HEK293 (cell line): ENCODE data around the gene LIMCH1.

Experiments used
- GLIS1 ChIP-seq: fragments of 450-650 bp; formaldehyde crosslinking; IDR thresholded peaks from 2 replicates; pipeline ENCODE4 v1.5.1; 2016; ENCODE audit warnings: missing biosample characterization, missing genetic modification characterization
- SP7 ChIP-seq: fragments of 450-650 bp; formaldehyde crosslinking; IDR thresholded peaks from 2 replicates; pipeline ENCODE4 v1.5.1; 2016; ENCODE audit warnings: missing biosample characterization, missing genetic modification characterization
- ZIC2 ChIP-seq: fragments of 450-650 bp; formaldehyde crosslinking; IDR thresholded peaks from 2 replicates; pipeline ENCODE4 v1.5.1; 2016; ENCODE audit warnings: missing biosample characterization, missing genetic modification characterization
- ZNF354C ChIP-seq: fragments of 450-650 bp; formaldehyde crosslinking; IDR thresholded peaks from 2 replicates; pipeline ENCODE4 v1.5.1; 2016; ENCODE audit warnings: missing biosample characterization, missing genetic modification characterization, low read depth, borderline replicate concordance
- ZNF544 ChIP-seq: fragments of 450-650 bp; formaldehyde crosslinking; IDR thresholded peaks from 2 replicates; pipeline ENCODE4 v1.5.0; 2017; ENCODE audit warnings: missing biosample characterization, missing genetic modification characterization
- ZNF664 ChIP-seq: fragments of 450-650 bp; formaldehyde crosslinking; IDR thresholded peaks from 2 replicates; pipeline ENCODE4 v1.5.1; 2016; ENCODE audit warnings: missing biosample characterization, missing genetic modification characterization
- TF ChIP-seq, protein P1 (sequence below): fragments of 450-650 bp; formaldehyde crosslinking; IDR thresholded peaks from 2 replicates; pipeline ENCODE4 v1.5.1; 2016; ENCODE audit warnings: missing biosample characterization, missing genetic modification characterization
- TF ChIP-seq, protein P2 (sequence below): fragments of 450-650 bp; formaldehyde crosslinking; conservative IDR thresholded peaks from 2 replicates; pipeline ENCODE4 v1.5.1; 2016; ENCODE audit warnings: low read depth, missing biosample characterization, missing genetic modification characterization

DNA sequence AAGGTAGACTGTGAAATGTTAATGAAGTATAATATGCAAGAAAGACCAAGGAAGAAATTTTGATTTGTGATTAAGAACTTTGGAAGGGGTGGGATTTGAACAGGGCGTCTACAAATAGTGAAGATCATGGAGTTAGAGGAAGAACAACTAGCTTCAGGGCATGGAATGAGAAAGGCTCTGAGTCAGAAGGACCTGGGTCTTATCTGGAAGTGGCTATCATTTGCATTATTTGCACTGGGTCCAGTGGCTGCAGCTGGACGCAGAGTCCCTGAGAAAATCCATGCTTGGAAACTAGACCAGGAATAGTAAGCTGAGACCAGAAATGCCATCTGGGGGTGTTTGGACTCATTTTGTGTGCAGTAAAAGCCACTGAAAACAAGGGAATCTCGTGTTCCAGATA is 4.3 kb upstream of the LIMCH1 start:
- no peak for TF ChIP-seq ZNF354C (tag by site-specific recombination)
- TF ChIP-seq, protein P1, sequence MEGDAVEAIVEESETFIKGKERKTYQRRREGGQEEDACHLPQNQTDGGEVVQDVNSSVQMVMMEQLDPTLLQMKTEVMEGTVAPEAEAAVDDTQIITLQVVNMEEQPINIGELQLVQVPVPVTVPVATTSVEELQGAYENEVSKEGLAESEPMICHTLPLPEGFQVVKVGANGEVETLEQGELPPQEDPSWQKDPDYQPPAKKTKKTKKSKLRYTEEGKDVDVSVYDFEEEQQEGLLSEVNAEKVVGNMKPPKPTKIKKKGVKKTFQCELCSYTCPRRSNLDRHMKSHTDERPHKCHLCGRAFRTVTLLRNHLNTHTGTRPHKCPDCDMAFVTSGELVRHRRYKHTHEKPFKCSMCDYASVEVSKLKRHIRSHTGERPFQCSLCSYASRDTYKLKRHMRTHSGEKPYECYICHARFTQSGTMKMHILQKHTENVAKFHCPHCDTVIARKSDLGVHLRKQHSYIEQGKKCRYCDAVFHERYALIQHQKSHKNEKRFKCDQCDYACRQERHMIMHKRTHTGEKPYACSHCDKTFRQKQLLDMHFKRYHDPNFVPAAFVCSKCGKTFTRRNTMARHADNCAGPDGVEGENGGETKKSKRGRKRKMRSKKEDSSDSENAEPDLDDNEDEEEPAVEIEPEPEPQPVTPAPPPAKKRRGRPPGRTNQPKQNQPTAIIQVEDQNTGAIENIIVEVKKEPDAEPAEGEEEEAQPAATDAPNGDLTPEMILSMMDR (tag by site-specific recombination), result no peak
- TF ChIP-seq ZNF544 (tag by site-specific recombination), result no peak
- TF ChIP-seq ZNF664 (tag by site-specific recombination), result no peak
- no peak for TF ChIP-seq ZIC2 (tag by site-specific recombination)
- TF ChIP-seq, protein P2, sequence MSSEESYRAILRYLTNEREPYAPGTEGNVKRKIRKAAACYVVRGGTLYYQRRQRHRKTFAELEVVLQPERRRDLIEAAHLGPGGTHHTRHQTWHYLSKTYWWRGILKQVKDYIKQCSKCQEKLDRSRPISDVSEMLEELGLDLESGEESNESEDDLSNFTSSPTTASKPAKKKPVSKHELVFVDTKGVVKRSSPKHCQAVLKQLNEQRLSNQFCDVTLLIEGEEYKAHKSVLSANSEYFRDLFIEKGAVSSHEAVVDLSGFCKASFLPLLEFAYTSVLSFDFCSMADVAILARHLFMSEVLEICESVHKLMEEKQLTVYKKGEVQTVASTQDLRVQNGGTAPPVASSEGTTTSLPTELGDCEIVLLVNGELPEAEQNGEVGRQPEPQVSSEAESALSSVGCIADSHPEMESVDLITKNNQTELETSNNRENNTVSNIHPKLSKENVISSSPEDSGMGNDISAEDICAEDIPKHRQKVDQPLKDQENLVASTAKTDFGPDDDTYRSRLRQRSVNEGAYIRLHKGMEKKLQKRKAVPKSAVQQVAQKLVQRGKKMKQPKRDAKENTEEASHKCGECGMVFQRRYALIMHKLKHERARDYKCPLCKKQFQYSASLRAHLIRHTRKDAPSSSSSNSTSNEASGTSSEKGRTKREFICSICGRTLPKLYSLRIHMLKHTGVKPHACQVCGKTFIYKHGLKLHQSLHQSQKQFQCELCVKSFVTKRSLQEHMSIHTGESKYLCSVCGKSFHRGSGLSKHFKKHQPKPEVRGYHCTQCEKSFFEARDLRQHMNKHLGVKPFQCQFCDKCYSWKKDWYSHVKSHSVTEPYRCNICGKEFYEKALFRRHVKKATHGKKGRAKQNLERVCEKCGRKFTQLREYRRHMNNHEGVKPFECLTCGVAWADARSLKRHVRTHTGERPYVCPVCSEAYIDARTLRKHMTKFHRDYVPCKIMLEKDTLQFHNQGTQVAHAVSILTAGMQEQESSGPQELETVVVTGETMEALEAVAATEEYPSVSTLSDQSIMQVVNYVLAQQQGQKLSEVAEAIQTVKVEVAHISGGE (tag by site-specific recombination), result no peak
- no peak for TF ChIP-seq SP7 (tag by site-specific recombination)
- TF ChIP-seq GLIS1 (tag by site-specific recombination), result no peak
